A673 (cell line): ENCODE measurements around the gene ELL2. TPM values are rescaled to one million over a fixed set of nuclear protein-coding genes. Genes with fewer than 3 reads are reported as not detected.

Source experiments
- BruUV-seq: library from RNA; stranded (reverse); fragments of 400-500 nt; replicated peaks from 2 replicates; lab custom pipeline; 2021; lab: Mats Ljungman, UMichigan
- CTCF ChIA-PET: fragments of 300-600 bp; sonication (Branson Sonifier 250); formaldehyde crosslinking; loops from one replicate; lab custom pipeline; 2022; ENCODE audit warnings: antibody characterized with exemption; lab: Charles Lee
- POLR2A ChIA-PET: fragments of 300-600 bp; sonication (Branson Sonifier 250); formaldehyde crosslinking; loops from one replicate; lab custom pipeline; 2022; ENCODE audit warnings: antibody characterized with exemption; ENCODE audit not compliant: low non-redundant PET; lab: Charles Lee
- DNase-seq: peaks from one replicate; pipeline ENCODE4 v3.0.0-alpha.2; 2015; ENCODE audit warnings: low spot score
- H3K27ac ChIP-seq: fragments of 200-600 bp; sonication (generic); 2 replicates; pipeline ENCODE4 v1.5.1; 2016; ENCODE audit warnings: mixed run types, low read depth, mild to moderate bottlenecking, mixed read lengths, antibody characterized with exemption, low read length; ENCODE audit not compliant: poor library complexity, severe bottlenecking
- H3K27me3 ChIP-seq: fragments of 200-600 bp; sonication (generic); replicated peaks from 2 replicates; pipeline ENCODE4 v1.6.1; 2017; ENCODE audit warnings: mixed run types, low read depth, mild to moderate bottlenecking, mixed read lengths, antibody characterized with exemption, low read length; ENCODE audit not compliant: insufficient read depth, poor library complexity
- H3K36me3 ChIP-seq: fragments of 200-600 bp; sonication (generic); 2 replicates; pipeline ENCODE4 v1.6.1; 2016; ENCODE audit warnings: mixed run types, mild to moderate bottlenecking, mixed read lengths, antibody characterized with exemption, low read length; ENCODE audit not compliant: insufficient read depth, poor library complexity, severe bottlenecking
- H3K4me1 ChIP-seq: fragments of 200-600 bp; sonication (generic); 2 replicates; pipeline ENCODE4 v1.6.1; 2017; ENCODE audit warnings: mixed run types, mild to moderate bottlenecking, mixed read lengths, antibody characterized with exemption, low read length; ENCODE audit not compliant: insufficient read depth, poor library complexity, severe bottlenecking
- H3K4me3 ChIP-seq: fragments of 200-600 bp; sonication (generic); 2 replicates; pipeline ENCODE4 v1.5.1; 2016; ENCODE audit warnings: low read depth, mixed run types, mild to moderate bottlenecking, mixed read lengths, low read length; ENCODE audit not compliant: poor library complexity, severe bottlenecking
- H3K9me3 ChIP-seq: fragments of 200-600 bp; sonication (generic); 2 replicates; pipeline ENCODE4 v1.6.1; 2016; ENCODE audit warnings: mixed run types, low read depth, mild to moderate bottlenecking, mixed read lengths, antibody characterized with exemption, low read length; ENCODE audit not compliant: poor library complexity, severe bottlenecking
- EZH2 ChIP-seq: fragments of 200-600 bp; sonication (generic); IDR thresholded peaks from 2 replicates; pipeline ENCODE4 v1.6.1; 2017; ENCODE audit warnings: borderline replicate concordance, low read depth, mild to moderate bottlenecking, mixed read lengths, antibody characterized with exemption, low read length; ENCODE audit not compliant: poor library complexity, severe bottlenecking
- intact Hi-C: fragments of 100-400 bp; cut with micrococcal nuclease; formaldehyde crosslinking; loops from one replicate; pipeline ENCODE4 v1.10.0; 2022; ENCODE audit not compliant: unreplicated experiment
- total RNA-seq: library from RNA; stranded (reverse); gene quantifications from 2 replicates; pipeline ENCODE4 v1.2.3, GENCODE V29; 2021
- TF ChIP-seq, protein P1 (sequence below): fragments of 300-800, 200-600 bp; sonication (generic); conservative IDR thresholded peaks from 2 replicates; pipeline ENCODE4 v1.5.1; 2017; ENCODE audit warnings: low read depth, mild to moderate bottlenecking, antibody characterized with exemption, low read length, moderate library complexity, mixed read lengths

The ELL2 gene
- total RNA-seq, 1 experiment from 2014 or later = 12.0 TPM

DNA sequence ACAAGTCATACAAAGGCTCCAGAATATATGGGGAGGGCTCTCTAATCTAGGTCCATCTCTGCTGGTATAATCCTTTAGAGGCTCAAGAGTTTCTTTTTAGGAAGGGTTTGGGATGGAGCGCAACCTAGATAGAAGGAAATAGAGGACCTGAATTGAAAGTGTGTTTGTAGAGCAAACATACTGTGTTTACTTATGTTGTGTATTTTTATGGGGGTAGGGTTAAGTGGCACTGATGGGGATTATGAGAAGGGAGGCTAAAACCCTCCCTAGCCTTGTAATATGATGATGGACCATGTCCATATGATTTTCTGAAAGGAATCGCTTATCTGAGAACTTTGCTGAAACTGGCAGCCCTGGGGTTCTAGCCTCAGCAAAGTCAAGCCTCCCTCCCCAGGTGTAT lies 4.4 kb upstream of the ELL2 start:
- CTCF ChIA-PET = no interaction called here
- Histone ChIP-seq H3K27me3 (no peaks in the 10 kb centered on the region), H3K4me1 (peaks cover 15% of the 10 kb centered on the region), H3K4me3 (no peak overlapping the region), H3K36me3 (no peaks in the 10 kb centered on the region), H3K27ac (no peak overlapping the region), H3K9me3 (no peaks in the 10 kb centered on the region)
- POLR2A ChIA-PET = no interaction called here
- TF ChIP-seq EZH2 = no peak
- TF ChIP-seq, protein P1, sequence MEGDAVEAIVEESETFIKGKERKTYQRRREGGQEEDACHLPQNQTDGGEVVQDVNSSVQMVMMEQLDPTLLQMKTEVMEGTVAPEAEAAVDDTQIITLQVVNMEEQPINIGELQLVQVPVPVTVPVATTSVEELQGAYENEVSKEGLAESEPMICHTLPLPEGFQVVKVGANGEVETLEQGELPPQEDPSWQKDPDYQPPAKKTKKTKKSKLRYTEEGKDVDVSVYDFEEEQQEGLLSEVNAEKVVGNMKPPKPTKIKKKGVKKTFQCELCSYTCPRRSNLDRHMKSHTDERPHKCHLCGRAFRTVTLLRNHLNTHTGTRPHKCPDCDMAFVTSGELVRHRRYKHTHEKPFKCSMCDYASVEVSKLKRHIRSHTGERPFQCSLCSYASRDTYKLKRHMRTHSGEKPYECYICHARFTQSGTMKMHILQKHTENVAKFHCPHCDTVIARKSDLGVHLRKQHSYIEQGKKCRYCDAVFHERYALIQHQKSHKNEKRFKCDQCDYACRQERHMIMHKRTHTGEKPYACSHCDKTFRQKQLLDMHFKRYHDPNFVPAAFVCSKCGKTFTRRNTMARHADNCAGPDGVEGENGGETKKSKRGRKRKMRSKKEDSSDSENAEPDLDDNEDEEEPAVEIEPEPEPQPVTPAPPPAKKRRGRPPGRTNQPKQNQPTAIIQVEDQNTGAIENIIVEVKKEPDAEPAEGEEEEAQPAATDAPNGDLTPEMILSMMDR = no peak
- intact Hi-C loops = no loop called here
- BruUV-seq = no TSS peak
- no peak for DNase-seq

DNA sequence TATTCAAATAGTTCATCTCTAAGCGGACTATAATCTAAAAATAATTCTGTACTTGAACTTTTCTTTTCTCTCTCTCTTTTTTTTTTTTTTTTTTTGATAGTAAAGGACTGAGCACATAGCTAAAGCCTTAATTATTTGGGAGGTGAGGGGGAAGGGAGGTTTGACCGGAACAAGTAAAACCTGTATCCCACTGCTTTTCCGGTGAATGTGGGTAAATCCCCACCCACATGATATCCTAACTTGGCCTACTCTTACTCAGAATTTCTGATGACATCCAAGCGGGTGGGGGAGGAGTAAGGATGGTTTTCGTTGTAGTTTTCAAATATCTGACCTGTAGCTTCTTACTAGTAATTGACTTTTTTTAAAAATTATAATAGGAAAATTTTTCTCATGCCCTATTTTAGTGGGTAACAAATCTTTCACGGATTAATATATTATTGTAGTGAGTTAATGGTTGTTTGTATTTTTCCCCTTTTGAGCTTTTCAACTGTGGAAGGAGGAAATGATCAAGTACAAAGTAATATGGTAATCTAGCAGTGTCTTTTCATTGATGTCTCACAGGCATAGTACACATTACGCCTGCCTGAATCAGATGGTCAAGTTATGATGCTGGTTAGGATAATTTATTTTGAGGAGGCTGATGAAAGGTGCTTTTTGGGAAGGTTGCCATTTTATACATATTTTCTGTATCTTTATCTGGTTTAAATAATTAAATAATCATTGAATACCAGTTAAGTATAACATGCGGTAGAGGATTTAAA lies 2.2 kb upstream of the ELL2 start:
- peak; percentile 40 for DNase-seq
- peaks cover 15% of the 10 kb centered on the region for H3K4me1 ChIP-seq
- CTCF ChIA-PET = no interaction called here
- H3K9me3 ChIP-seq = no peaks in the 10 kb centered on the region
- no peaks in the 10 kb centered on the region for H3K27me3 ChIP-seq
- no peak overlapping the region for H3K4me3 ChIP-seq
- no TSS peak for BruUV-seq
- intact Hi-C loops = loop anchor here (5.0 kb wide), 2 partner anchors 102 to 118 kb away; no protein-coding TSS in a partner anchor
- TF ChIP-seq, protein P1 = no peak
- no peak for TF ChIP-seq EZH2
- no peaks in the 10 kb centered on the region for H3K36me3 ChIP-seq
- H3K27ac ChIP-seq = no peak overlapping the region
- POLR2A ChIA-PET = no interaction called here

DNA sequence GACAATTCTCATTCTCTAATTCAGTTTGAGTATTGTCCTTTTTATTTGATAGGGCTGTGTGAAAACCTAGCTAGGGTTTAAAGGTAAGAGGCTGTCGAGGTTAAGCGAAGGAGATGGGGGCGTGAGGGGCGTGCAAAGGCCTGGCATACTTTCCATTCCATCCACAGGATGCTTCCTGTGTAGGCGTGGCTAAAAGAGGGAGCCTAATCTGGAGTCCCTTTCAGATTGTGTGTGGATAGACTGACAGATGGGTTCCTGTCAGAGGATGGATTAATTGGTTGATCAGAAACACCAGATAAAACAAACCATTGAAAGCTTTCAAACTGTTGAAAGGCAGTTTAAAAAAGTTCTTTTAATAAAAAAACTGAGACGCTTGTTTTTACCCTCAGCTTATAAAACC lies 1.1 kb upstream of the ELL2 start:
- H3K9me3 ChIP-seq = no peaks in the 10 kb centered on the region
- no peak overlapping the region for H3K4me3 ChIP-seq
- POLR2A ChIA-PET = no interaction called here

More for the DNA sequence above, 1.1 kb upstream of the ELL2 start:
- BruUV-seq = no TSS peak
- no peak for TF ChIP-seq EZH2
- TF ChIP-seq, protein P1 = no peak
- H3K4me1 ChIP-seq = peaks cover 15% of the 10 kb centered on the region
- DNase-seq = peak; percentile 72
- H3K27me3 ChIP-seq = no peaks in the 10 kb centered on the region
- H3K36me3 ChIP-seq = no peaks in the 10 kb centered on the region
- CTCF ChIA-PET = no interaction called here
- intact Hi-C loops = loop anchor here (5.0 kb wide), 2 partner anchors 100 to 120 kb away; no protein-coding TSS in a partner anchor
- peak overlapping the region; percentile 68 for H3K27ac ChIP-seq
